Thyroid gland (tissue), 4 donors: Measurements from ENCODE around the gene DCAF16. TPM values are rescaled to one million over a fixed set of nuclear protein-coding genes. Genes with fewer than 3 reads are reported as not detected.

ENCODE experiments used
- DNase-seq, 2 donors: peaks; one replicate each; pipeline ENCODE4 v3.0.0-alpha.2; 2019
- H3K27ac ChIP-seq, 3 donors: fragments of 200-600 bp; sonication (generic); 1 replicate in 2 of 3; 2 replicates in 1 of 3; pipeline ENCODE4 v1.5.1; 2016 to 2019; ENCODE audit warnings: mild to moderate bottlenecking in 1 of 3, moderate library complexity in 1 of 3
- H3K27me3 ChIP-seq: fragments of 200-600 bp; sonication (generic); one replicate; pipeline ENCODE4 v1.5.1; 2019
- H3K36me3 ChIP-seq, 2 donors: fragments of 200-600 bp; sonication (generic); one replicate each; pipeline ENCODE4 v1.5.1; 2016 to 2019
- H3K4me1 ChIP-seq, 2 donors: fragments of 200-600 bp; sonication (generic); one replicate each; pipeline ENCODE4 v1.5.1; 2017 to 2019
- H3K4me3 ChIP-seq, 3 donors: fragments of 200-600 bp; sonication (generic); replicated peaks in 1 of 3; 1 replicate in 2 of 3; 2 replicates in 1 of 3; pipeline ENCODE4 v1.5.1; 2016; ENCODE audit warnings: mild to moderate bottlenecking in 1 of 3
- H3K9me3 ChIP-seq: fragments of 200-600 bp; sonication (generic); one replicate; pipeline ENCODE4 v1.5.1; 2017
- CTCF ChIP-seq, 6 experiments: fragments of 200-600 bp in 3 of 6; fragments of 450-650 bp in 3 of 6; sonication (generic) in 3 of 6; IDR thresholded peaks; one replicate each; pipeline ENCODE4 v1.5.1; 2016 to 2019; ENCODE audit warnings: antibody characterized with exemption in 6 of 6, mild to moderate bottlenecking in 2 of 6, inconsistent platforms in 1 of 6, moderate library complexity in 1 of 6
- POLR2A ChIP-seq, 2 donors: fragments of 450-650 bp; IDR thresholded peaks; one replicate each; pipeline ENCODE4 v1.6.1; 2017; ENCODE audit warnings: antibody characterized with exemption in 2 of 2, mild to moderate bottlenecking in 2 of 2, moderate library complexity in 1 of 2
- WGBS, 2 donors: methylation state at CpG; one replicate each; pipeline ENCODE4 v1.1.5; 2017; 5-methylcytosine and 5-hydroxymethylcytosine counted together
- intact Hi-C: fragments of 100-400 bp; cut with DNase I; formaldehyde crosslinking; loops from one replicate; pipeline ENCODE4 v1.15.1; 2023
- total RNA-seq, 4 donors: library from RNA; depleted of rRNA; stranded (reverse); fragments of >200 nt; gene quantifications; one replicate each; pipeline ENCODE4 v1.2.3, GENCODE V29; 2016

The DCAF16 gene
- total RNA-seq, 4 donors from 2014 or later: 26.2 to 79.1 (median 42.9) TPM

DNA sequence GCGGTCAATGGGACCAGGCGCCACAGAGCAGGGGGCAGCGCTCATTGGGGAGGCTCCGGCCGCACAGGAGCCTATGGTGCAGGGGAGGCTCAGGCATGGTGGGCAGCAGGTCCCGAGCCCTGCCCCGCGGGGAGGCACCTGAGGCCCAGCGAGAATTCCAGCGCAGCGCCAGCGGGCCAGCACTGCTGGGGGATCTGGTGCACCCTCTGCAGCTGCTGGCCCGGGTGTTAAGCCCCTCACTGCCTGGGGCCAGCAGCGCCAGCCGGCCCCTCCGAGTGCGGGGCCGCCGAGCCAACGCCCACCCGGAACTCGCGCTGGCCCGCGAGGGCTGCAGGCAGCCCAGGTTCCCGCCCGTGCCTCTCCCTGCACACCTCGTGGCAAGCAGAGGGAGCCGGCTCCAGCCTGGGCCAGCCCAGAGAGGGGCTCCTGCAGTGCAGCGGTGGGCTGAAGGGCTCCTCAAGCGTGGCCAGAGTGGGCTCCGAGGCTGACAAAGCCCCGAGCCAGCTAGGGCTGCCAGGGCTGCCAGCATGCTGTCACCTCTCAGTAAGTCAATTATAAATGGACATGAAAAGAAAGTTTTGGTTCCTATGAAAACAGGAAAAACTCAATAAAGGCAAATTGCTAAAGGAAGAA, 43.6 kb downstream of the DCAF16 start:
- Histone ChIP-seq H3K27ac (no peak overlapping the region), H3K4me3 (no peak overlapping the region), H3K36me3 (no peaks in the 10 kb centered on the region), H3K27me3 (no peaks in the 10 kb centered on the region), H3K9me3 (no peaks in the 10 kb centered on the region), H3K4me1 (no peaks in the 10 kb centered on the region)
- WGBS, 2 donors: 95 to 96% methylated on average over 19 to 23 of the region's 33 CpGs
- TF ChIP-seq CTCF (IDR thresholded peaks at IDR 0.05) (no peak), POLR2A (IDR thresholded peaks at IDR 0.05) (no peak)
- intact Hi-C loops: no loop called here
- no peak for DNase-seq

DNA sequence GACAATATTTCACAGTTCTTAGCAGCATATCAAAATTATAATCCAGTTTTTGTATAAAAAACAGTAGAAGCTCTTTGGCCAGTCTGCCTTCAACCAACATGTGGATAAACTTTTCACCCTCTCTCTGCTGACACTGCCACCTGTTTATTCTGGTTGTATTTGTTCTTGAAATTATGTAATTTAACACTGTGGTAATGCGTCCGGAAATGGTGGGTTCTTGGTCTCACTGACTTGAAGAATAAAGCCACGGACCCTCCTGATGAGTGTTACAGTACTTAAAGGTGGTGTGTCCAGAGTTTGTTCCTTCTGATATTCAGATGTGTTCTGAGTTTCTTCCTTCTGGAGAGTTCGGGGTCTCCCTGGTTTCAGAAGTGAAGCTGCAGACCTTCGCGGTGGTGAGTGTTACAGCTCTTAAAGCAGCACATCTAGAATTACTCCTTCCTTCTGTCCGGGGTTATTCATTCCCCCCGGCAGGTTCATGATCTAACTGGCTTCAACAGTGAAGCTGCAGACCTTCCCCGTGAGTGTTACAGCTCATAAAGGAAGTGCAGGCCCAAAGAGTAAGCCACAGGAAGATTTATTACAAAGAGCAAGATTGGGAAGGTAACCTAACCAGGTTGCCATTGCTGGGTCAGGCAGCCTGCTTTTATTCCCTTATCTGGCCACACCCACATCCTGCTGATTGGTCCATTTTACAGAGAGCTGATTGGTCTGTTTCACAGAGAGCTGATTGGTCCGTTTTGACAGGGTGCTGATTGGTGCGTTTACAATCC, 44.9 kb downstream of the DCAF16 start:
- H3K9me3 ChIP-seq: no peaks in the 10 kb centered on the region
- intact Hi-C loops: no loop called here
- H3K27ac ChIP-seq: no peak overlapping the region
- H3K4me1 ChIP-seq: no peaks in the 10 kb centered on the region
- TF ChIP-seq POLR2A (IDR thresholded peaks at IDR 0.05): no peak
- TF ChIP-seq CTCF (IDR thresholded peaks at IDR 0.05): no peak
- H3K36me3 ChIP-seq: no peaks in the 10 kb centered on the region
- WGBS, 2 donors: 85 to 90% methylated on average over 11 of the region's 11 CpGs
- no peak for DNase-seq
- no peaks in the 10 kb centered on the region for H3K27me3 ChIP-seq
- H3K4me3 ChIP-seq: no peak overlapping the region

GRCh38 chr4:17763931-17764330, 46.6 kb downstream of the DCAF16 start:
- intact Hi-C loops: no loop called here

DNA sequence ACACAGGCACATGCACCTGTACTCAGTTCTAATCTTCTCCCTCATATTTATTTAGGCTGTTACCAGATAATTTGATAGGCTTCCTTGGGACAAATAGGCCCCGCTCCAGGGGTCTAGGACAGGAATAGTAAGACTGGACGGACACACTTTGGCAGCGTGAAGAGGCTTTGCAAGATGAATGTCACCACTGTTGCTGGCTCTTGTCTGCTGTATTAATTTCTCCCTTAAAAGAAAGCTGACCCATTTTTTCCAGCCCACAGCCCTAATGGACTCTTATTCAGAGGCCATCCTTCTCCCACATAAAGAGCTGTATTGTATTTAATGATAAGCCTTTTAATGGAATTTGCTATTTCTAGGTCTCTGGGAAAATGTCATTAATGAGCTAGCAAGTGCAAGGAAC, 47.1 kb downstream of the DCAF16 start:
- no peak overlapping the region for H3K4me3 ChIP-seq
- H3K27me3 ChIP-seq: no peaks in the 10 kb centered on the region
- no peaks in the 10 kb centered on the region for H3K4me1 ChIP-seq
- 87 to 95% methylated on average over 3 of the region's 3 CpGs for WGBS, 2 donors
- no peak for TF ChIP-seq POLR2A (IDR thresholded peaks at IDR 0.05)
- TF ChIP-seq CTCF (IDR thresholded peaks at IDR 0.05): no peak
- no peak for DNase-seq
- intact Hi-C loops: no loop called here
- no peaks in the 10 kb centered on the region for H3K36me3 ChIP-seq
- no peak overlapping the region for H3K27ac ChIP-seq
- H3K9me3 ChIP-seq: no peaks in the 10 kb centered on the region

More at GRCh38 chr4:17763931-17764330, 46.6 kb downstream of the DCAF16 start:
- no peak for DNase-seq
- TF ChIP-seq CTCF (IDR thresholded peaks at IDR 0.05) (no peak), POLR2A (IDR thresholded peaks at IDR 0.05) (no peak)
- no peak overlapping the region for H3K27ac ChIP-seq
- H3K27me3 ChIP-seq: no peaks in the 10 kb centered on the region
- no peaks in the 10 kb centered on the region for H3K4me1 ChIP-seq
- no peaks in the 10 kb centered on the region for H3K9me3 ChIP-seq
- no peaks in the 10 kb centered on the region for H3K36me3 ChIP-seq
- WGBS, 2 donors: 56 to 66% methylated on average over 5 of the region's 5 CpGs
- H3K4me3 ChIP-seq: no peak overlapping the region

GRCh38 chr4:17762726-17763125, 47.8 kb downstream of the DCAF16 start:
- H3K36me3 ChIP-seq: no peaks in the 10 kb centered on the region
- WGBS, 2 donors: 50 to 62% methylated on average over 1 of the region's 1 CpG

More at GRCh38 chr4:17762726-17763125, 47.8 kb downstream of the DCAF16 start:
- Histone ChIP-seq H3K9me3 (no peaks in the 10 kb centered on the region), H3K27me3 (no peaks in the 10 kb centered on the region), H3K27ac (no peak overlapping the region), H3K4me1 (no peaks in the 10 kb centered on the region), H3K4me3 (no peak overlapping the region)
- TF ChIP-seq POLR2A (IDR thresholded peaks at IDR 0.05) (no peak), CTCF (IDR thresholded peaks at IDR 0.05) (no peak)
- no peak for DNase-seq
- intact Hi-C loops: no loop called here
